ENCODE data around the gene OR4A47. TPM values are rescaled to one million over a fixed set of nuclear protein-coding genes. Genes with fewer than 3 reads are reported as not detected.
A peak's percentile ranks its signal among the peaks of the same experiment; 100 is the strongest.
"Not testable (repeated sequence)": the region's sequence is repeated elsewhere in the genome, so short reads cannot be mapped to it uniquely, and the experiment has no call there.

The OR4A47 gene
- not detected in 2 replicates for total RNA-seq (2013; cell fraction: nucleolus; rRNA removed)
- not detected in 2 replicates for total RNA-seq (2014; rRNA removed)
- not detected in 2 replicates for total RNA-seq (2014; rRNA removed; fragmentation: Illumina TruSeq; extraction: Trizol)
- total RNA-seq (2021), result not detected in 2 replicates
- not detected for polyA plus RNA-seq (2011; ENCODE audit: low read depth)
- polyA plus RNA-seq (2011; rRNA removed), result not detected in 2 replicates
- polyA plus RNA-seq (2011; cell fraction: cytosol; rRNA removed), result not detected in 2 replicates
- not detected in 2 replicates for polyA plus RNA-seq (2011; cell fraction: nucleus; rRNA removed)
- not detected in 2 replicates for polyA plus RNA-seq (2012)
- polyA plus RNA-seq (2014; fragmentation: Illumina TruSeq; extraction: Trizol), result not detected in 2 replicates
- not detected for polyA plus RNA-seq (2014; fragmentation: Nextera tagmentation; extraction: Ambion mirVana)
- polyA plus RNA-seq (2014; rRNA removed), result not detected in 2 replicates
- not detected for polyA plus RNA-seq (2016; fragmentation: Nextera tagmentation; extraction: Ambion mirVana)
- not detected in 2 replicates for polyA minus RNA-seq (2011; rRNA and poly(A)+ RNA removed)
- not detected in 2 replicates for polyA minus RNA-seq (2011; cell fraction: cytosol; rRNA and poly(A)+ RNA removed)
- not detected in 2 replicates for polyA minus RNA-seq (2011; cell fraction: nucleus; rRNA and poly(A)+ RNA removed)
- not detected for Bru-seq, nascent RNA
- BruChase-seq, experiment 1, labeled RNA remaining after a 6-hour chase, result not detected
- BruChase-seq, experiment 2, labeled RNA remaining after a 2-hour chase, result not detected
- long read RNA-seq, experiment 1, result 0 reads
- long read RNA-seq, experiment 2, result 0 reads

GRCh38 chr11:48488493-48488892, at the start of gene OR4A47:
Gene OR4A47 (plus strand): TSS chr11:48488793. CDS start chr11:48488793, 0 bp downstream.
- H3K27me3 ChIP-seq (replicated peaks in 1 of 2; ENCODE audit: control insufficient read depth in 2 of 2, insufficient read depth in 2 of 2, low read length in 1 of 2); H3K9me3 ChIP-seq (replicated peaks; ENCODE audit: control insufficient read depth, insufficient read depth, low read length); H3K79me2 ChIP-seq (ENCODE audit: control insufficient read depth, insufficient read depth, low read length); SMC1A ChIA-PET (ENCODE audit: uncharacterized antibody, unreplicated experiment); H3K27ac ChIP-seq (ENCODE audit: control insufficient read depth, insufficient read depth); FAIRE-seq; H3K4me3 ChIP-seq; intact Hi-C loops (cut with micrococcal nuclease; ENCODE audit: unreplicated experiment); RAD21 ChIA-PET (ENCODE audit: unreplicated experiment); BruUV-seq (replicated peaks); H3K36me3 ChIP-seq (ENCODE audit: control insufficient read depth in 2 of 2, insufficient read depth in 2 of 2, low read length in 1 of 2); H4K20me1 ChIP-seq (ENCODE audit: control insufficient read depth, insufficient read depth); H3K4me1 ChIP-seq (ENCODE audit: control insufficient read depth, insufficient read depth, low read length); H2AFZ ChIP-seq (ENCODE audit: control insufficient read depth, low read depth, low read length); CTCF ChIA-PET; DNase-seq (ENCODE audit: low read depth, low spot score); in situ Hi-C loops (cut with MboI); H3K9ac ChIP-seq (ENCODE audit: control insufficient read depth, insufficient read depth, low read length); ATAC-seq; H3K4me2 ChIP-seq (ENCODE audit: control insufficient read depth, insufficient read depth); POLR2A ChIA-PET: not testable (repeated sequence)

GRCh38 chr11:48455909-48456308, 32.7 kb upstream of the OR4A47 start:
- H3K9ac ChIP-seq (ENCODE audit: control insufficient read depth, insufficient read depth, low read length); in situ Hi-C loops (cut with MboI); H3K9me3 ChIP-seq (replicated peaks; ENCODE audit: control insufficient read depth, insufficient read depth, low read length); BruUV-seq (replicated peaks); FAIRE-seq; H3K36me3 ChIP-seq (ENCODE audit: control insufficient read depth in 2 of 2, insufficient read depth in 2 of 2, low read length in 1 of 2); H4K20me1 ChIP-seq (ENCODE audit: control insufficient read depth, insufficient read depth); H3K79me2 ChIP-seq (ENCODE audit: control insufficient read depth, insufficient read depth, low read length); H3K27me3 ChIP-seq (replicated peaks in 1 of 2; ENCODE audit: control insufficient read depth in 2 of 2, insufficient read depth in 2 of 2, low read length in 1 of 2); CTCF ChIA-PET; POLR2A ChIA-PET; H3K4me2 ChIP-seq (ENCODE audit: control insufficient read depth, insufficient read depth); DNase-seq (ENCODE audit: low read depth, low spot score); H2AFZ ChIP-seq (ENCODE audit: control insufficient read depth, low read depth, low read length); H3K27ac ChIP-seq (ENCODE audit: control insufficient read depth, insufficient read depth); H3K4me1 ChIP-seq (ENCODE audit: control insufficient read depth, insufficient read depth, low read length); SMC1A ChIA-PET (ENCODE audit: uncharacterized antibody, unreplicated experiment); RAD21 ChIA-PET (ENCODE audit: unreplicated experiment); intact Hi-C loops (cut with micrococcal nuclease; ENCODE audit: unreplicated experiment); H3K4me3 ChIP-seq; ATAC-seq: not testable (repeated sequence)
- WGBS (ENCODE audit: insufficient coverage, insufficient replicate concordance, low lambda C conversion rate, missing lambda C conversion rate), result 21% methylated on average over 3 of the region's 3 CpGs

GRCh38 chr11:48473966-48474365, 14.6 kb upstream of the OR4A47 start:
- CTCF ChIA-PET, result not testable (repeated sequence)
- peak; percentile 13 for FAIRE-seq

GRCh38 chr11:48474703-48475102, 13.9 kb upstream of the OR4A47 start:
- H3K27me3 ChIP-seq (replicated peaks in 1 of 2; ENCODE audit: control insufficient read depth in 2 of 2, insufficient read depth in 2 of 2, low read length in 1 of 2); H3K79me2 ChIP-seq (ENCODE audit: control insufficient read depth, insufficient read depth, low read length); H3K9me3 ChIP-seq (replicated peaks; ENCODE audit: control insufficient read depth, insufficient read depth, low read length); H3K4me2 ChIP-seq (ENCODE audit: control insufficient read depth, insufficient read depth); RAD21 ChIA-PET (ENCODE audit: unreplicated experiment); SMC1A ChIA-PET (ENCODE audit: uncharacterized antibody, unreplicated experiment); FAIRE-seq; in situ Hi-C loops (cut with MboI); DNase-seq (ENCODE audit: low read depth, low spot score); H3K36me3 ChIP-seq (ENCODE audit: control insufficient read depth in 2 of 2, insufficient read depth in 2 of 2, low read length in 1 of 2); H2AFZ ChIP-seq (ENCODE audit: control insufficient read depth, low read depth, low read length); BruUV-seq (replicated peaks); H3K9ac ChIP-seq (ENCODE audit: control insufficient read depth, insufficient read depth, low read length); H3K4me1 ChIP-seq (ENCODE audit: control insufficient read depth, insufficient read depth, low read length); H3K4me3 ChIP-seq; intact Hi-C loops (cut with micrococcal nuclease; ENCODE audit: unreplicated experiment); CTCF ChIA-PET; ATAC-seq; POLR2A ChIA-PET; H4K20me1 ChIP-seq (ENCODE audit: control insufficient read depth, insufficient read depth); H3K27ac ChIP-seq (ENCODE audit: control insufficient read depth, insufficient read depth): not testable (repeated sequence)
- WGBS (ENCODE audit: insufficient coverage, insufficient replicate concordance, low lambda C conversion rate, missing lambda C conversion rate), result 35% methylated on average over 6 of the region's 6 CpGs

More at GRCh38 chr11:48473966-48474365, 14.6 kb upstream of the OR4A47 start:
- H3K9me3 ChIP-seq (replicated peaks; ENCODE audit: control insufficient read depth, insufficient read depth, low read length); H4K20me1 ChIP-seq (ENCODE audit: control insufficient read depth, insufficient read depth); H3K4me1 ChIP-seq (ENCODE audit: control insufficient read depth, insufficient read depth, low read length); SMC1A ChIA-PET (ENCODE audit: uncharacterized antibody, unreplicated experiment); BruUV-seq (replicated peaks); H3K9ac ChIP-seq (ENCODE audit: control insufficient read depth, insufficient read depth, low read length); H3K27me3 ChIP-seq (replicated peaks in 1 of 2; ENCODE audit: control insufficient read depth in 2 of 2, insufficient read depth in 2 of 2, low read length in 1 of 2); H3K79me2 ChIP-seq (ENCODE audit: control insufficient read depth, insufficient read depth, low read length); H3K36me3 ChIP-seq (ENCODE audit: control insufficient read depth in 2 of 2, insufficient read depth in 2 of 2, low read length in 1 of 2); RAD21 ChIA-PET (ENCODE audit: unreplicated experiment); H3K4me3 ChIP-seq; in situ Hi-C loops (cut with MboI); H2AFZ ChIP-seq (ENCODE audit: control insufficient read depth, low read depth, low read length); intact Hi-C loops (cut with micrococcal nuclease; ENCODE audit: unreplicated experiment); H3K27ac ChIP-seq (ENCODE audit: control insufficient read depth, insufficient read depth); ATAC-seq; H3K4me2 ChIP-seq (ENCODE audit: control insufficient read depth, insufficient read depth); POLR2A ChIA-PET; DNase-seq (ENCODE audit: low read depth, low spot score): not testable (repeated sequence)
- 0% methylated on average over 2 of the region's 2 CpGs for WGBS (ENCODE audit: insufficient coverage, insufficient replicate concordance, low lambda C conversion rate, missing lambda C conversion rate)

Data from GM12878 (cell line).